GM12878 (cell line): Measurements from ENCODE around the gene MMP3. TPM values are rescaled to one million over a fixed set of nuclear protein-coding genes. Genes with fewer than 3 reads are reported as not detected.

Experiments used
- ATAC-seq: fragments of 200-7000 bp; cut with Tn5 transposase; 3 replicates; pipeline ENCODE4 v1.9.1; 2020; ENCODE audit warnings: mild to moderate bottlenecking, moderate library complexity
- BruUV-seq: library from RNA; stranded (reverse); fragments of 400-500 nt; replicated peaks from 2 replicates; lab custom pipeline; 2021; lab: Mats Ljungman, UMichigan
- CTCF ChIA-PET: fragments of 300-600 bp; sonication (Branson Sonifier 250); formaldehyde crosslinking; extraction: SDS; loops from one replicate; lab custom pipeline; 2021; ENCODE audit warnings: inconsistent platforms; lab: Yijun Ruan, JAX
- POLR2A ChIA-PET: fragments of 350-600 bp; formaldehyde crosslinking; extraction: SDS; loops from one replicate; lab custom pipeline; 2021; ENCODE audit warnings: inconsistent platforms; lab: Charles Lee
- RAD21 ChIA-PET: fragments of 300-600 bp; sonication (Branson Sonifier 250); formaldehyde crosslinking; loops from one replicate; lab custom pipeline; 2023; ENCODE audit warnings: antibody characterized with exemption; ENCODE audit not compliant: unreplicated experiment; lab: Charles Lee
- SMC1A ChIA-PET: fragments of 300-600 bp; sonication (Branson Sonifier 250); formaldehyde crosslinking; loops from one replicate; lab custom pipeline; 2023; ENCODE audit not compliant: unreplicated experiment, uncharacterized antibody; lab: Charles Lee
- DNase-seq: peaks from one replicate; pipeline ENCODE4 v3.0.0-alpha.2; 2011; ENCODE audit warnings: low read depth, low spot score
- FAIRE-seq: peaks from 3 replicates; lab custom pipeline; 2011; peaks lifted over from hg19 to GRCh38; lab: Jason Lieb, UNC
- H2AFZ ChIP-seq: 2 replicates; pipeline ENCODE4 v1.6.0; 2011; ENCODE audit warnings: low read depth, low read length, control low read depth; ENCODE audit not compliant: control insufficient read depth
- H3K27ac ChIP-seq: 2 replicates; pipeline ENCODE4 v1.5.1; 2011; ENCODE audit warnings: control low read depth; ENCODE audit not compliant: control insufficient read depth, insufficient read depth
- H3K27me3 ChIP-seq, 2 experiments: replicated peaks in 1 of 2; 2 replicates each; pipeline versions ENCODE4 v1.6.0 to v1.6.1; 2011; ENCODE audit warnings: low read length in 1 of 2; ENCODE audit not compliant: control insufficient read depth in 2 of 2, insufficient read depth in 2 of 2
- H3K36me3 ChIP-seq, 2 experiments: 2 replicates each; pipeline ENCODE4 v1.5.1; 2011; ENCODE audit warnings: low read length in 1 of 2; ENCODE audit not compliant: control insufficient read depth in 2 of 2, insufficient read depth in 2 of 2
- H3K4me1 ChIP-seq: 2 replicates; pipeline ENCODE4 v1.6.1; 2011; ENCODE audit warnings: mild to moderate bottlenecking, low read length, moderate library complexity, mixed read lengths; ENCODE audit not compliant: control insufficient read depth, insufficient read depth
- H3K4me2 ChIP-seq: 2 replicates; pipeline ENCODE4 v1.6.0; 2011; ENCODE audit warnings: control low read depth; ENCODE audit not compliant: control insufficient read depth, insufficient read depth
- H3K4me3 ChIP-seq: fragments of 200-600 bp; sonication (generic); 2 replicates; pipeline ENCODE4 v1.5.1; 2016
- H3K79me2 ChIP-seq: 2 replicates; pipeline ENCODE4 v1.6.0; 2011; ENCODE audit warnings: low read length; ENCODE audit not compliant: control insufficient read depth, insufficient read depth
- H3K9ac ChIP-seq: 2 replicates; pipeline ENCODE4 v1.8.0; 2011; ENCODE audit warnings: low read length, control low read depth, mixed read lengths; ENCODE audit not compliant: control insufficient read depth, insufficient read depth
- H3K9me3 ChIP-seq: replicated peaks from 3 replicates; pipeline ENCODE4 v1.5.1; 2011; ENCODE audit warnings: mild to moderate bottlenecking, low read length; ENCODE audit not compliant: control insufficient read depth, insufficient read depth
- H4K20me1 ChIP-seq: 2 replicates; pipeline ENCODE4 v1.6.0; 2011; ENCODE audit not compliant: control insufficient read depth, insufficient read depth
- FOXK2 ChIP-seq: fragments of 450-650 bp; IDR thresholded peaks from 2 replicates; pipeline ENCODE4 v1.6.1; 2017; ENCODE audit warnings: mild to moderate bottlenecking, moderate library complexity
- MTA2 ChIP-seq: fragments of 450-650 bp; IDR thresholded peaks from 2 replicates; pipeline ENCODE4 v1.6.1; 2016; ENCODE audit warnings: low read depth, mild to moderate bottlenecking, moderate library complexity
- NFIC ChIP-seq: IDR thresholded peaks from 2 replicates; pipeline ENCODE4 v1.6.1; 2012; ENCODE audit warnings: low read depth, mild to moderate bottlenecking, inconsistent platforms, low read length, moderate library complexity
- SP1 ChIP-seq: IDR thresholded peaks from one replicate; pipeline ENCODE4 v1.6.1; 2011; ENCODE audit warnings: low read depth, low read length
- YBX1 ChIP-seq: fragments of 450-650 bp; IDR thresholded peaks from 2 replicates; pipeline ENCODE4 v1.6.1; 2016; ENCODE audit warnings: antibody characterized with exemption
- ZBTB33 ChIP-seq: fragments of 450-650 bp; IDR thresholded peaks from 2 replicates; pipeline ENCODE4 v1.6.1; 2017; ENCODE audit warnings: mild to moderate bottlenecking
- WGBS: methylation state at CpG from one replicate; pipeline ENCODE4 v1.1.6; 2016; ENCODE audit warnings: low lambda C conversion rate; ENCODE audit not compliant: insufficient replicate concordance, insufficient coverage; ENCODE audit errors: missing lambda C conversion rate; 5-methylcytosine and 5-hydroxymethylcytosine counted together
- in situ Hi-C: fragments of 300-500 bp; cut with MboI; formaldehyde crosslinking; loops from 9 replicates; pipeline ENCODE4 v1.14.3; 2018; ENCODE audit warnings: mixed read lengths
- intact Hi-C: fragments of 100-400 bp; cut with micrococcal nuclease; formaldehyde crosslinking; loops from one replicate; pipeline ENCODE4 v1.14.2; 2022; ENCODE audit not compliant: unreplicated experiment
- polyA plus RNA-seq, 11 experiments: library from polyadenylated mRNA; depleted of rRNA in 4 of 11; unstranded in 6 of 11; stranded (reverse) in 5 of 11; fragments of >200 nt; fragmentation: Nextera tagmentation in 4 of 11; fragmentation: Illumina TruSeq in 1 of 11; extraction: Ambion mirVana in 4 of 11; extraction: Trizol in 1 of 11; gene quantifications; 1 replicate in 1 of 11; 2 replicates in 10 of 11; pipeline versions ENCODE4 v1.2.1 to v1.2.3, GENCODE V29; 2011 to 2016; ENCODE audit warnings: inconsistent platforms in 2 of 11, missing spikeins in 2 of 11, low read depth in 1 of 11
- total RNA-seq, 4 experiments: library from RNA; depleted of rRNA in 3 of 4; stranded (reverse); fragments of >200 nt in 3 of 4; fragmentation: Illumina TruSeq in 1 of 4; extraction: Trizol in 1 of 4; gene quantifications; 2 replicates each; pipeline versions ENCODE4 v1.2.1 to v1.2.3, GENCODE V29; 2013 to 2021
- TF ChIP-seq, protein P1 (sequence below): fragments of 450-650 bp; IDR thresholded peaks from 2 replicates; pipeline ENCODE4 v1.6.1; 2016; ENCODE audit warnings: mild to moderate bottlenecking, moderate library complexity, borderline replicate concordance
- TF ChIP-seq, protein P2 (sequence below): IDR thresholded peaks from 2 replicates; pipeline ENCODE4 v1.6.1; 2012; ENCODE audit warnings: low read depth, low read length, improper control_type of control experiment

MMP3 gene
- total and polyA plus RNA-seq, 10 of the 15 experiments (the other 5 are each of a cell fraction or from before 2014, with no cell fraction given) = 0.02 to 1.2 TPM; not detected in 8

- FAIRE-seq (no peak), DNase-seq (no peak), ATAC-seq (peak; percentile 16)
- Histone ChIP-seq H3K4me1 (no peaks in the 10 kb centered on the region), H3K27me3 (no peaks in the 10 kb centered on the region; a peak in 1 of 4 replicates), H2AFZ (no peak overlapping the region), H3K9me3 (no peaks in the 10 kb centered on the region), H3K79me2 (no peaks in the 10 kb centered on the region), H3K4me2 (no peak overlapping the region), H3K27ac (no peak overlapping the region), H3K36me3 (no peaks in the 10 kb centered on the region), H4K20me1 (no peaks in the 10 kb centered on the region), H3K4me3 (no peak overlapping the region), H3K9ac (no peak overlapping the region)
- in situ Hi-C loops (no loop called here), intact Hi-C loops (loop anchor here (1.0 kb wide), 2 partner anchors 148 to 262 kb away; no protein-coding TSS in a partner anchor)
- TF ChIP-seq ZBTB33 = no peak
- TF ChIP-seq YBX1 = no peak
- TF ChIP-seq SP1 = no peak
- TF ChIP-seq MTA2 = no peak
- TF ChIP-seq, protein P1, sequence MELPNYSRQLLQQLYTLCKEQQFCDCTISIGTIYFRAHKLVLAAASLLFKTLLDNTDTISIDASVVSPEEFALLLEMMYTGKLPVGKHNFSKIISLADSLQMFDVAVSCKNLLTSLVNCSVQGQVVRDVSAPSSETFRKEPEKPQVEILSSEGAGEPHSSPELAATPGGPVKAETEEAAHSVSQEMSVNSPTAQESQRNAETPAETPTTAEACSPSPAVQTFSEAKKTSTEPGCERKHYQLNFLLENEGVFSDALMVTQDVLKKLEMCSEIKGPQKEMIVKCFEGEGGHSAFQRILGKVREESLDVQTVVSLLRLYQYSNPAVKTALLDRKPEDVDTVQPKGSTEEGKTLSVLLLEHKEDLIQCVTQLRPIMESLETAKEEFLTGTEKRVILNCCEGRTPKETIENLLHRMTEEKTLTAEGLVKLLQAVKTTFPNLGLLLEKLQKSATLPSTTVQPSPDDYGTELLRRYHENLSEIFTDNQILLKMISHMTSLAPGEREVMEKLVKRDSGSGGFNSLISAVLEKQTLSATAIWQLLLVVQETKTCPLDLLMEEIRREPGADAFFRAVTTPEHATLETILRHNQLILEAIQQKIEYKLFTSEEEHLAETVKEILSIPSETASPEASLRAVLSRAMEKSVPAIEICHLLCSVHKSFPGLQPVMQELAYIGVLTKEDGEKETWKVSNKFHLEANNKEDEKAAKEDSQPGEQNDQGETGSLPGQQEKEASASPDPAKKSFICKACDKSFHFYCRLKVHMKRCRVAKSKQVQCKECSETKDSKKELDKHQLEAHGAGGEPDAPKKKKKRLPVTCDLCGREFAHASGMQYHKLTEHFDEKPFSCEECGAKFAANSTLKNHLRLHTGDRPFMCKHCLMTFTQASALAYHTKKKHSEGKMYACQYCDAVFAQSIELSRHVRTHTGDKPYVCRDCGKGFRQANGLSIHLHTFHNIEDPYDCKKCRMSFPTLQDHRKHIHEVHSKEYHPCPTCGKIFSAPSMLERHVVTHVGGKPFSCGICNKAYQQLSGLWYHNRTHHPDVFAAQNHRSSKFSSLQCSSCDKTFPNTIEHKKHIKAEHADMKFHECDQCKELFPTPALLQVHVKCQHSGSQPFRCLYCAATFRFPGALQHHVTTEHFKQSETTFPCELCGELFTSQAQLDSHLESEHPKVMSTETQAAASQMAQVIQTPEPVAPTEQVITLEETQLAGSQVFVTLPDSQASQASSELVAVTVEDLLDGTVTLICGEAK = no peak
- TF ChIP-seq NFIC = no peak
- no peak for TF ChIP-seq FOXK2
- TF ChIP-seq, protein P2, sequence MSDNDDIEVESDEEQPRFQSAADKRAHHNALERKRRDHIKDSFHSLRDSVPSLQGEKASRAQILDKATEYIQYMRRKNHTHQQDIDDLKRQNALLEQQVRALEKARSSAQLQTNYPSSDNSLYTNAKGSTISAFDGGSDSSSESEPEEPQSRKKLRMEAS = no peak
- no TSS peak for BruUV-seq
- ChIA-PET RAD21 (interaction anchor here (1.4 kb wide), 1 partner anchor 121 kb away, joined by 6 read pairs; no protein-coding TSS in a partner anchor), SMC1A (interaction anchor here (1.4 to 1.7 kb wide), 4 partner anchors 10 to 261 kb away, joined by 3 to 4 read pairs (median 4); no protein-coding TSS in a partner anchor), CTCF (interaction anchor here (0.8 to 2.5 kb wide), 4 partner anchors 9 to 147 kb away, joined by 3 to 17 read pairs (median 8); no protein-coding TSS in a partner anchor), POLR2A (no interaction called here)
- WGBS = 75% methylated on average over 6 of the region's 6 CpGs
These were observed 49.6 kb downstream of the MMP3 start for GRCh38 chr11:102793677-102794290.
